ENCODE results near the gene SPACA4.

SPACA4 gene

GRCh38 chr19:48635966-48636858 is 29.7 kb downstream of the SPACA4 start:
- DNase-seq: no peak

DNA sequence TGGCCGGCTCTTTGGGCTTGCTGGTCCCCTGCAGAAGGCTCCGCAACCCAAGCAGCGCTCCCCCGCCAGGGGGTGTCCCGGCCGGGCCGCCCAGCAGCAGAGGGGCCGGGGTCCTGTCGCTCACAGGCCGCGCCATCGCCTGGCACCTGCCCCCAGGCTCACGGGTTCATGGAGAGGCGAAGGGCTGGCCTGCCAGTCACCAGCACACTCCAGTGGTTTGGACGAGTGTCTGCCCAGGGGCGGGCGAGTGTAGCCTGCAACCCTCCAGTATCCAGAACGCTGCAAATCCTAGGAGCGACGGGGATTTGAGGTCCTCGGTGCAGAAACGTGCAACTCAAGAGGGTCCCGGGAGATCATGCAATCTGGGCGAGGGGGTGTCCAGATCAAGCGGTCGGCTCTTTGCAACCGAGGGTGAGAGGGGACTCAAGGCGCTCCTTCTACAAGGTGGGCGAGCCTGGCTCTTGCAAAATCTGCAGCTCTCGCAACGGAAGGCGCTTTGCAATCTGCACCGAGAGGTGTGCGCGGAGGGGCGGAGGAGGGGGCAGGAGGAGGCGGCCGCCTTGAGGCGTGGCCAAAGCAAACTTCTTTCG is 30.4 kb downstream of the SPACA4 start, which contains the start of gene DBP:
DBP (minus strand) TSS at position 521 of the 590 bp plus-strand sequence; CDS start at position 136, 385 bp downstream.
- DNase-seq: no peak

DNA sequence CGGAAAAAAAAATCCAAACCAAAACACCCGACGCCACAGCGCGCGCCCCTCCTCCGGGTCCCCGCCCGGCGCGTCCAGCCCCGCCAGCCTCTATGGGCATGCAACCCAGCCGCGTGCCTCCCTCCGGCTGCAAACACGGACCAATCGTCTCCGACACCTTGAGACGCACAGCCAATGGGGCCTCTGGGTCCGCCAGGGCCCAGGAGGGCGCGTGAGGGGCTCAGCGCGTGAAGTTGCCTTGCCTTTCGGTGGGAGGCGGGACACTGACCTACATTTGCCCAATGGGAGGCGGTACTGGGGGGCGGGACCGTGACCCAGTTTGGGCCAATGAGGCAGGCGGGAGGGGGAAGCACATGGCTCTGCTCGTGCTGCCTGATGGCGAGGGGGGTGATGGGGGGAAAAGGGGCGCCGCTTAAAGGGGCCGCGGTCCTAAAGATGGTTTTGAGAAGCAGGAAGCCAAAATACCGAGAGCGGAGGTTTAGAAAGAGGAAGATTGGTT is 31.0 kb downstream of the SPACA4 start:
- DNase-seq: peak; percentile 92

GRCh38 chr19:48637948-48638830 is 31.6 kb downstream of the SPACA4 start:
- DNase-seq: peak; percentile 50

DNA sequence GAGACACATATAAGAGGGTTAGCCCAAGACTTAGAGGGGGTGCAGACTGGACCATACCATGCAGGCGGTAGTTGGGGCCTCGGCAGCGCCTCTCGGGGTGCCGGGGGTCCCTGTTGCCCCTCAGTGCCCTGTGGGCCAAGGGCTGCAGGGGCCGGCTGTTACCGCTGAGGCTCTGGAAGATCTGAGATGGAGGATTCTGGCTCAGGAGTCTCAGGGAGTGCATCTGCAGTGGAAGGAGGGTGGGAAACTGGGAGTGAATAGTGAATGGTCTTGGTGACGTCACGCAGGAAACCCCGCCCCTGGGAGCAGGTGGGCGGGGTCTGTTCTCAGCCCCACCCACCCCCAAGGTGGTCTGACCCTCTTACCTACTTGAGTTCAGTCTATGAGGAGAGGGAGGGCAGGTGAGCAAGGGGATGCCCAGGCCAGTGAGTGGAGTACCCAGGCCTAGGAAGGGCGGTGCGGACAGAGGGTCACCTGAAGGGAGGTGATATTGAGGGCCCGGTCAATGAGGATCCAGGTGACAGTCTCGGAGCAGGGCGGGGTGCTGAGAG is 32.4 kb downstream of the SPACA4 start:
- no peak for DNase-seq

GRCh38 chr19:48639483-48640375 is 33.2 kb downstream of the SPACA4 start:
- DNase-seq: no peak

DNA sequence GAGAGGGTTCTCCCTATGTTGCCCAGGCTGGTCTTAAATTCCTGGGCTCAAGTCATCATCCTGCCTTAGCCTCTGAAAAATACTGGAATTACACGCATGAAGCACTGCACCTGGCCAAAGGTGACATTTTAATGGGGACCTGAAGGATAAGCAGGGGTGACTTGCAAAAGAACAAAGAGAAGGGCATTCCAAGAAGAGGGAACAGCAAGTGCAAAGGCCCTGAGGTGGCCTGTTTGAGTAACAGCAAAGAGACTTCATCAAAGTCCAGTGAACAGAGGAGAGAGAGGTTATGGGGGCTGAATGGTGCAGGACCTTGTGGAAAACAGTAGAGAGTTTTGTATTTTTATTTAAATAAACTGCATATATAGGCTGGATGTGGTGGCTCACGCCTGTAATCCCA is 35.3 kb downstream of the SPACA4 start:
- no peak for DNase-seq

DNA sequence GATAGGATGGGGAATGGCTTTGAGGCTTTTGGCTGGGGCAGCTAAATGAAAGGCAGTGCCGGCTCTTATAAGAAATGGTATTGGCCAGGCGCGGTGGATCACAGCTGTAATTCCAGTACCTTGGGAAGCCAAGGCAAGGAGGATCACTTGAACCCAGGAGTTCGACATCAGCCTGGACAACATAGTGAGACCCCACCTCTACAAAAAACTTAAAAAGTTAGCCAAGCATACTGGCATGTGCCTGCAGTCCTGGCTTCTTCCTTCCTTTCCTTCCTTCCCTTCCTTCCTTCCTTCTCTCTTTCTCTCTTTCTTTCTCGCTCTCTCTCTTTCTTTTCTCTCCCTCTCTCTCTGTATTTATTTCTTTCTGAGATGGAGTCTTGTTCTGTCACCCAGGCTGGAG is 36.3 kb downstream of the SPACA4 start:
- no peak for DNase-seq

DNA sequence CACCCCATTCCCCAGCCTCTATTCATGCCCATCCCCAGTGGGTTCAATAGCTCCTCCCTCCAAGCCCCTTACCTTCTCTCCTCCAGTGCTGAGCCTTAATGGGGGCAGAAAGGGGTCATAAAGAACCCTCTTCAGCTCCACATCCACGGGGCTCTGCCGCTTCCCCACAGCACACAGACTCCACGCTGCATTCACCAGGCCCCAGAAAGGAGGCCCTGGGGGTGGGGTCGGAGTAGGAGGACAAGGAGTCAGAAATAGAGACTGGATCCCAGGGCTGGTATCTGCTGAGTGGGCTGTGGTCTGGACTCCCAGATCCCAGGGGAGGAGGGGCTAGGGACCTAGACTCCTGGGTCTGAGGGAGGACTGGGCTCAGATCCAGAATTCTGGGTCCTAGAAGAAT is 37.8 kb downstream of the SPACA4 start:
- no peak for DNase-seq

- peak; percentile 46 for DNase-seq
Measured at GRCh38 chr19:48644839-48645619, 38.5 kb downstream of the SPACA4 start.

- no peak for DNase-seq
Measured at GRCh38 chr19:48645620-48646000, 39.1 kb downstream of the SPACA4 start.

DNA sequence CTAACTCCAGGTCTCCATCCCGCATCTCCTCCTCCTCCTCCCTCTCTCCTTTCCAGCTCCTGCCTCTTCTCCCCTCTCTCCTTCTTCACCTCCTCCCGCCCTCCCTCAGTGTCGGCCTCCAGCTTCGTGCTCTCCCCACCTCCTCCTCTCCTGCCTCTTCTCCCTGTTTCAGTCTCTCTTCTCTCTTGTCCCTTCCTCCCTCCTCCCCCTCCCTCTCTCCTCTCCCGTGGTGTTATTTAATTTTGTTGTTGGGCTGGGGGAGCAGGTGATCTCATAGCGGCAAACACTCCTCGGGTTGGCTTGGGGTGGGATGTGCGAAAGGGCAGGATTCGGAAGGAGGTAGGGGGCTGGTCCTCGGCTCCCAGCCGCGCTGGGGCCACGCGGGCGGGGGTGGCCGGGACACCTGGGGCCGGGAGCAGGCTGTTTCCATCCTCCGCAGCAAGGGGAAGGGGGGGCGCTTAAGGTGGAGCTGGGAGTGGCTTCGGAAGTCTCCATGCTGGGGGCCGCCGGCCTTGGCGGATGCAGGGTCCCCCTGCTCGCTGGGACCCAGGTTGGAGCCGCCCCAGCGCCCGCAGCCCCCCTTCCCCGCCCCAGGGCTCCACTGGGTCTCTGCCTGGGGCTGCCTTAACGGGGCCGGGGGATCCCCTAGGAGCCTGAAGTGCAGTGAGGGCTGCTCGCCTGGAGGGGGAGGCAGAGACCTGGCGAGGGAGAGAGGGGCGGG is 39.6 kb downstream of the SPACA4 start, which contains the start of gene CA11:
CA11 (minus strand) TSS at position 187 of the 721 bp plus-strand sequence. CDS start 555 bp downstream, outside the sequence.
- peak; percentile 70 for DNase-seq

GRCh38 chr19:48646722-48647216 is 40.2 kb downstream of the SPACA4 start:
- DNase-seq: no peak

- DNase-seq: no peak
Measured at GRCh38 chr19:48648134-48648533, 41.6 kb downstream of the SPACA4 start.

DNA sequence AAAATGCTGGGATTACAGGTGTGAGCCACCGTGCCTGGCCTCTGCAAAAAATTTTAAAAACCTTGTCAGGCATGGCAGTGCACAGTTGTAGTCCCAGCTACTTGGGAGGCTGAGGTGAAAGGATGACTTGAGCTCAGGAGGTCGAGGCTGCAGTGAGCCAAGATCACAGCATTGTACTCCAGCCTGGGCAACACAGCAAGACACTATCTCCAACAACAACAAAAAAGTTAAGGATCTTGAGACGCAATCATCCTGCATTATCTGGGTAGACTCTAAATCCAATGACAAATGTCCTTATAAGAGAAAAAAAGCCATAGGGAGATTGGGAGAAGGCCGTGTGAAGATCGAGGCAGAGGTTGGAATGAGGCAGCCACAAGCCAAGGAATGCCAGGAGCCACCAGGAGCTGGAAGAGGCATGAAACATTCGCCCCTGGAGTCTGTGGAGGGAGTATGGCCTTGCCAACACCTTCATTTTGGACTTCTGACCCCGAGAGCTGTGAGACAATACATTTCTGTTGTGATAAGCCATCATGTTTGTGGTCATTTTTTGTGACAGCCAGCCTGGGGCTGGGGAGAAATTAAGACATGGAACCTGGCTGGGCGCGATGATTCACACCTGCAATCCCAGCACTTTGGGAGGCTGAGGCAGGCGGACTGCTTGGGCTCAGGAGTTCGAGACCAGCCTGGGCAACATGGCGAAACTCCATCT is 44.6 kb downstream of the SPACA4 start:
- DNase-seq: no peak

DNA sequence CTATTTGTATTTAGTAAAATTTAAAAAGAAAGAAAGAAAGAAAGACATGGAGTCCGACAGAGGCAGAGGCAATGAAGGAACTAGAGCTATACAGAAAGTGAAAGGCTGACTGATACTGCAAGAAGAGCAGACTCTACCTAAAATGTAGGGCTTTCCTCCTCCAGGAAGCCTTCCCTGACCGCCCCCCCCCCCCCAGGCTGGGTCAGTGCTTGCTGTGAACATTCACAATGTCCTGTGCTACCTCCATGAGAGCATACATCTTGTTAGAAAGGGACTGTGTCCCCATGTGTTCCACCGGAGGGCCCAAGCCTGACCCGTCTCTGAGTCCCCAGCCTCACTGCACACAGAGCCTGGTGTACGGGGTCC is 45.1 kb downstream of the SPACA4 start:
- no peak for DNase-seq

GRCh38 chr19:48654299-48655059 is 47.9 kb downstream of the SPACA4 start:
- no peak for DNase-seq

DNA sequence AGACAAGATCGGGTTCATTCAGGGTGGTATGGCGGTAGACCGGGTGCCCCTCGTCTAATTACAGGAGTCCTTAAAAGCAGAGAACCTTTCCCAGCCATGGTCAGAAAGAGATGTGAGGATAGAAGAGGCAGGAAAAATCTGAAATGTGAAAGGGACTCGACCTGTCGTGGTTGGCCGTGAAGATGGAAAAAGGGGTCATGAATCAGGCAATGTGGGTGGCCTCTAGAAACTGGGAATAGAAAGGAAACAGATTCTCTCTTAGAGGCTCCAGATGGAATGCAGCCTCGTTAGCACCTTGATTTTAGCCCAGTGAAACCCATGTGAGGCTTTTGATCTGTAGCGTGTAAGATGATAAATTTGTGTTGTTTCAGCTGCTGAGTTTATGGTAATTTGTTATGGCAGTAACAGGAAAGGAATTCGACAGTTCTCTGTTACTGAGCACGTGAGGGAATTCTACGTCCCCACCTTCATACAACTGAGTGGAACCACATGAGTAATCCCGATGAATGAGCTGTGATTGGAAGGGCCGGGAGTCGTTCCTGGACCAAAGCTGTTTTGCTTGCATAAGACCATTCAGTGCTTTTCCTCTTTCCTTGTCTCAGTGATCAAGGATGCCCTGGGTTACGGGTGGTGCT is 50.4 kb downstream of the SPACA4 start:
- no peak for DNase-seq
